ENCODE results near the gene GAGE12G.
"Not testable (repeated sequence)": the region's sequence is repeated elsewhere in the genome, so short reads cannot be mapped to it uniquely, and the experiment has no call there.

GRCh38 chrX:49531877-49532276, 38.3 kb upstream of the GAGE12G start, which contains the start of gene GAGE12C:
- TF ChIP-seq EZH2 (IDR thresholded peaks at IDR 0.05); POLR2AphosphoS5 (IDR thresholded peaks at IDR 0.05; ENCODE audit: borderline replicate concordance, low read depth, low read length): not testable (repeated sequence)

All from SK-N-MC (cell line).